CD8-positive, alpha-beta memory T cell (primary cell): ENCODE data around the gene LOX. TPM values are rescaled to one million over a fixed set of nuclear protein-coding genes. Genes with fewer than 3 reads are reported as not detected.
A peak's percentile ranks its signal among the peaks of the same experiment; 100 is the strongest.

ENCODE experiments used
- CTCF ChIA-PET: fragments of 350-600 bp; sonication (Branson Sonifier 250); formaldehyde crosslinking; loops from one replicate; lab custom pipeline; 2021; ENCODE audit warnings: antibody characterized with exemption; lab: Charles Lee
- POLR2A ChIA-PET: fragments of 350-600 bp; sonication (Branson Sonifier 250); formaldehyde crosslinking; loops from one replicate; lab custom pipeline; 2021; ENCODE audit warnings: antibody characterized with exemption; lab: Charles Lee
- DNase-seq, 5 donors: peaks; one replicate each; pipeline versions ENCODE4 v3.0.0 to v3.0.0-alpha.2; 2020 to 2022; ENCODE audit warnings: mixed read lengths in 1 of 5
- H3K27ac ChIP-seq: one replicate; pipeline ENCODE4 v1.7.0; 2013; ENCODE audit warnings: low read depth, mild to moderate bottlenecking, low read length, moderate library complexity
- H3K27me3 ChIP-seq: 2 replicates; pipeline ENCODE4 v1.7.0; 2013; ENCODE audit warnings: low read length, mild to moderate bottlenecking; ENCODE audit not compliant: insufficient read depth, poor library complexity, severe bottlenecking
- H3K36me3 ChIP-seq: 2 replicates; pipeline ENCODE4 v1.7.0; 2013; ENCODE audit warnings: mild to moderate bottlenecking, low read length, moderate library complexity; ENCODE audit not compliant: insufficient read depth
- H3K4me1 ChIP-seq: 2 replicates; pipeline ENCODE4 v1.7.0; 2013; ENCODE audit warnings: mild to moderate bottlenecking, low read length, moderate library complexity; ENCODE audit not compliant: insufficient read depth
- H3K4me3 ChIP-seq: 2 replicates; pipeline ENCODE4 v1.7.0; 2013; ENCODE audit warnings: mild to moderate bottlenecking, low read length
- H3K9me3 ChIP-seq: 2 replicates; pipeline ENCODE4 v1.7.0; 2013; ENCODE audit warnings: mild to moderate bottlenecking, low read length
- H3K27ac Mint-ChIP-seq, 8 donors: one replicate each; pipeline ENCODE4 v1.8.0; 2020 to 2021; ENCODE audit warnings: mixed read lengths in 8 of 8, mild to moderate bottlenecking in 6 of 8, inconsistent platforms in 3 of 8, moderate library complexity in 3 of 8
- H3K27me3 Mint-ChIP-seq, 2 donors: one replicate each; pipeline ENCODE4 v1.8.0; 2020 to 2021; ENCODE audit warnings: mixed read lengths in 2 of 2, mild to moderate bottlenecking in 1 of 2, moderate library complexity in 1 of 2
- H3K36me3 Mint-ChIP-seq, 3 donors: one replicate each; pipeline ENCODE4 v1.8.0; 2020 to 2021; ENCODE audit warnings: mixed read lengths in 3 of 3, inconsistent platforms in 1 of 3, mild to moderate bottlenecking in 1 of 3
- H3K4me1 Mint-ChIP-seq, 3 donors: one replicate each; pipeline ENCODE4 v1.8.0; 2020 to 2021; ENCODE audit warnings: mixed read lengths in 3 of 3, inconsistent platforms in 1 of 3, mild to moderate bottlenecking in 1 of 3
- H3K4me3 Mint-ChIP-seq, 7 donors: one replicate each; pipeline ENCODE4 v1.8.0; 2020 to 2021; ENCODE audit warnings: mixed read lengths in 7 of 7, mild to moderate bottlenecking in 6 of 7, moderate library complexity in 4 of 7, inconsistent platforms in 2 of 7
- H3K9me3 Mint-ChIP-seq, 5 donors: one replicate each; pipeline ENCODE4 v1.8.0; 2020 to 2022; ENCODE audit warnings: mixed read lengths in 5 of 5, mild to moderate bottlenecking in 3 of 5, moderate library complexity in 2 of 5, inconsistent platforms in 1 of 5
- polyA plus RNA-seq: library from polyadenylated mRNA; unstranded; fragments of 300-500 nt; fragmentation: Illumina TruSeq; gene quantifications from one replicate; pipeline ENCODE4 v1.2.3, GENCODE V29; 2021
- total RNA-seq, 2 experiments: library from RNA; stranded (reverse); gene quantifications; one replicate each; pipeline ENCODE4 v1.2.3, GENCODE V29; 2021

LOX gene
- total and polyA plus RNA-seq, 3 experiments from 2014 or later: not detected

- Mint-ChIP-seq H3K4me1 (no peaks in the 10 kb centered on the region), H3K27me3 (no peaks in the 10 kb centered on the region), H3K9me3 (no peaks in the 10 kb centered on the region), H3K27ac (no peak overlapping the region), H3K4me3 (no peak overlapping the region), H3K36me3 (peaks cover 22 to 50% (median 24%) of the 10 kb centered on the region in 3 donors)
- Histone ChIP-seq H3K27me3 (no peaks in the 10 kb centered on the region), H3K4me3 (no peak overlapping the region), H3K27ac (no peak overlapping the region), H3K9me3 (no peaks in the 10 kb centered on the region), H3K36me3 (peaks cover 4% of the 10 kb centered on the region), H3K4me1 (no peaks in the 10 kb centered on the region)
- POLR2A ChIA-PET: no interaction called here
- no peak for DNase-seq
- CTCF ChIA-PET: interaction anchor here (0.5 kb wide), 1 partner anchor 1354 kb away, joined by 3 read pairs; no protein-coding TSS in a partner anchor
Observed at GRCh38 chr5:122030251-122030650, 47.8 kb downstream of the LOX start.

GRCh38 chr5:122029818-122030217, 48.2 kb downstream of the LOX start:
- H3K36me3 Mint-ChIP-seq: peaks cover 20 to 52% (median 22%) of the 10 kb centered on the region in 3 donors
- H3K4me3 Mint-ChIP-seq: no peak overlapping the region
- Histone ChIP-seq H3K27ac (no peak overlapping the region), H3K9me3 (no peaks in the 10 kb centered on the region), H3K27me3 (no peaks in the 10 kb centered on the region), H3K4me3 (no peak overlapping the region), H3K4me1 (no peaks in the 10 kb centered on the region), H3K36me3 (peaks cover 4% of the 10 kb centered on the region)
- no peaks in the 10 kb centered on the region for H3K27me3 Mint-ChIP-seq
- no peaks in the 10 kb centered on the region for H3K9me3 Mint-ChIP-seq
- ChIA-PET POLR2A (no interaction called here), CTCF (no interaction called here)
- no peak for DNase-seq
- peak overlapping the region in 1 of 8 donors; percentile 29 for H3K27ac Mint-ChIP-seq
- H3K4me1 Mint-ChIP-seq: no peaks in the 10 kb centered on the region

GRCh38 chr5:122022966-122023365, 55.1 kb downstream of the LOX start:
- Histone ChIP-seq H3K27me3 (no peaks in the 10 kb centered on the region), H3K9me3 (no peaks in the 10 kb centered on the region), H3K36me3 (peaks cover 20% of the 10 kb centered on the region), H3K4me1 (no peaks in the 10 kb centered on the region), H3K27ac (no peak overlapping the region), H3K4me3 (no peak overlapping the region)
- Mint-ChIP-seq H3K9me3 (no peaks in the 10 kb centered on the region), H3K27ac (peak overlapping the region in 1 of 8 donors; percentile 61), H3K27me3 (no peaks in the 10 kb centered on the region), H3K4me3 (no peak overlapping the region), H3K4me1 (peaks cover 0 to 8% (median 1%) of the 10 kb centered on the region in 3 donors), H3K36me3 (peaks cover 39 to 68% (median 42%) of the 10 kb centered on the region in 3 donors)
- DNase-seq: no peak
- CTCF ChIA-PET: no interaction called here
- POLR2A ChIA-PET: no interaction called here

GRCh38 chr5:122019919-122020590, 58.0 kb downstream of the LOX start:
- no peaks in the 10 kb centered on the region for H3K4me1 ChIP-seq
- H3K4me1 Mint-ChIP-seq: peaks cover 0 to 15% (median 3%) of the 10 kb centered on the region in 3 donors
- DNase-seq: no peak
- H3K9me3 ChIP-seq: no peaks in the 10 kb centered on the region
- no peak overlapping the region for H3K27ac Mint-ChIP-seq
- ChIA-PET POLR2A (no interaction called here), CTCF (no interaction called here)
- peaks cover 16% of the 10 kb centered on the region for H3K36me3 ChIP-seq
- no peak overlapping the region for H3K4me3 ChIP-seq
- no peak overlapping the region for H3K4me3 Mint-ChIP-seq
- no peaks in the 10 kb centered on the region for H3K27me3 Mint-ChIP-seq
- no peak overlapping the region for H3K27ac ChIP-seq
- no peaks in the 10 kb centered on the region for H3K9me3 Mint-ChIP-seq
- H3K27me3 ChIP-seq: no peaks in the 10 kb centered on the region
- H3K36me3 Mint-ChIP-seq: peaks cover 30 to 53% (median 32%) of the 10 kb centered on the region in 3 donors

- Histone ChIP-seq H3K27me3 (no peaks in the 10 kb centered on the region), H3K9me3 (no peaks in the 10 kb centered on the region), H3K27ac (no peak overlapping the region), H3K4me3 (no peak overlapping the region), H3K4me1 (no peaks in the 10 kb centered on the region), H3K36me3 (peaks cover 3% of the 10 kb centered on the region)
- no peak overlapping the region for H3K4me3 Mint-ChIP-seq
- no peaks in the 10 kb centered on the region for H3K9me3 Mint-ChIP-seq
- peaks cover 0 to 11% (median 5%) of the 10 kb centered on the region in 3 donors for H3K4me1 Mint-ChIP-seq
- no peak overlapping the region for H3K27ac Mint-ChIP-seq
- no peak for DNase-seq
- no peaks in the 10 kb centered on the region for H3K27me3 Mint-ChIP-seq
- POLR2A ChIA-PET: no interaction called here
- H3K36me3 Mint-ChIP-seq: peaks cover 6 to 16% (median 7%) of the 10 kb centered on the region in 3 donors
- CTCF ChIA-PET: no interaction called here
Observed at GRCh38 chr5:122015471-122015870, 62.6 kb downstream of the LOX start.

GRCh38 chr5:122014236-122014935, 63.7 kb downstream of the LOX start:
- no peaks in the 10 kb centered on the region for H3K36me3 ChIP-seq
- DNase-seq: no peak
- H3K9me3 ChIP-seq: no peaks in the 10 kb centered on the region
- H3K4me3 Mint-ChIP-seq: no peak overlapping the region
- no peaks in the 10 kb centered on the region for H3K27me3 ChIP-seq
- POLR2A ChIA-PET: no interaction called here
- no peaks in the 10 kb centered on the region for H3K9me3 Mint-ChIP-seq
- no peak overlapping the region for H3K27ac Mint-ChIP-seq
- CTCF ChIA-PET: no interaction called here
- H3K36me3 Mint-ChIP-seq: peaks cover 0 to 7% (median 2%) of the 10 kb centered on the region in 3 donors
- no peak overlapping the region for H3K4me3 ChIP-seq
- H3K4me1 Mint-ChIP-seq: peaks cover 9 to 20% (median 12%) of the 10 kb centered on the region in 3 donors
- H3K4me1 ChIP-seq: no peaks in the 10 kb centered on the region
- H3K27ac ChIP-seq: no peak overlapping the region
- no peaks in the 10 kb centered on the region for H3K27me3 Mint-ChIP-seq

Other genes with a start within 250 kb of the LOX start
- not detected for gene FTMT, start 226.4 kb downstream of the LOX start, total RNA-seq
- not detected for gene FTMT, start 226.4 kb downstream of the LOX start, polyA plus RNA-seq
- 10 to 100 TPM; 18.7 to 19.6 TPM for gene SRFBP1, start 116.3 kb downstream of the LOX start, total RNA-seq
- 11.9 TPM for gene SRFBP1, start 116.3 kb downstream of the LOX start, polyA plus RNA-seq
- gene ZNF474, start 51.3 kb upstream of the LOX start, total RNA-seq: under 1 TPM in 1 of 2 experiments, not detected in 1; 0.29 TPM
- not detected for gene ZNF474, start 51.3 kb upstream of the LOX start, polyA plus RNA-seq
- not detected for gene SNCAIP, start 234.0 kb upstream of the LOX start, total RNA-seq
- gene SNCAIP, start 234.0 kb upstream of the LOX start, polyA plus RNA-seq: not detected